NCI-H748 treated with DMSO at 0.1 percent for 48 hours (cell line): ENCODE measurements around the gene WBP4.
"Not testable (repeated sequence)": the region's sequence is repeated elsewhere in the genome, so short reads cannot be mapped to it uniquely, and the experiment has no call there.

Experiments used
- DNase-seq: peaks from one replicate; lab custom pipeline; 2025; lab: John Stamatoyannopoulos, UW

The WBP4 gene

GRCh38 chr13:41079725-41080124, 18.4 kb downstream of the WBP4 start:
- no peak for DNase-seq

GRCh38 chr13:41085961-41086585, 24.8 kb downstream of the WBP4 start:
- DNase-seq, result no peak

GRCh38 chr13:41095681-41096080, 34.4 kb downstream of the WBP4 start:
- not testable (repeated sequence) for DNase-seq

- DNase-seq, result no peak
Observed at GRCh38 chr13:41098761-41099160, 37.5 kb downstream of the WBP4 start.

GRCh38 chr13:41099986-41100385, 38.7 kb downstream of the WBP4 start:
- DNase-seq, result no peak

GRCh38 chr13:41107104-41107571, 45.8 kb downstream of the WBP4 start:
- no peak for DNase-seq

- no peak for DNase-seq
Observed at GRCh38 chr13:41107584-41108014, 46.3 kb downstream of the WBP4 start.

GRCh38 chr13:41111454-41111853, 50.1 kb downstream of the WBP4 start:
- DNase-seq, result no peak

GRCh38 chr13:41117869-41118268, 56.6 kb downstream of the WBP4 start:
- DNase-seq, result no peak

GRCh38 chr13:41122838-41123237, 61.5 kb downstream of the WBP4 start:
- peak; percentile 27 for DNase-seq

- no peak for DNase-seq
Observed at GRCh38 chr13:41127701-41128100, 66.4 kb downstream of the WBP4 start.

- no peak for DNase-seq
Observed at GRCh38 chr13:41130356-41130755, 69.0 kb downstream of the WBP4 start.

- not testable (repeated sequence) for DNase-seq
Observed at GRCh38 chr13:41131189-41131588, 69.9 kb downstream of the WBP4 start.

- not testable (repeated sequence) for DNase-seq
Observed at GRCh38 chr13:41131660-41132511, 70.6 kb downstream of the WBP4 start.

- DNase-seq, result peak; percentile 95
Observed at GRCh38 chr13:41132512-41133152, 71.3 kb downstream of the WBP4 start, which contains the start of gene KBTBD6. Gene KBTBD6, minus strand, starts transcription at chr13:41132802. Its CDS starts 291 bp downstream, at chr13:41132511.
